Ovary (tissue), 3 donors: ENCODE results near the gene DRD4.

Experiments used
- EP300 ChIP-seq: sonication (generic); formaldehyde crosslinking; IDR thresholded peaks from one replicate; pipeline ENCODE4 v1.6.1; 2017; ENCODE audit warnings: antibody characterized with exemption
- TF ChIP-seq, protein P1 (sequence below), 3 donors: fragments of 450-650 bp in 2 of 3; fragments of 200-600 bp in 1 of 3; IDR thresholded peaks; one replicate each; pipeline versions ENCODE4 v1.5.1 to v1.8.0; 2016 to 2022; ENCODE audit warnings: antibody characterized with exemption in 3 of 3, mild to moderate bottlenecking in 1 of 3
- donor health status: DM: no; HTN: no; CAD: no.

- TF ChIP-seq, protein P1, sequence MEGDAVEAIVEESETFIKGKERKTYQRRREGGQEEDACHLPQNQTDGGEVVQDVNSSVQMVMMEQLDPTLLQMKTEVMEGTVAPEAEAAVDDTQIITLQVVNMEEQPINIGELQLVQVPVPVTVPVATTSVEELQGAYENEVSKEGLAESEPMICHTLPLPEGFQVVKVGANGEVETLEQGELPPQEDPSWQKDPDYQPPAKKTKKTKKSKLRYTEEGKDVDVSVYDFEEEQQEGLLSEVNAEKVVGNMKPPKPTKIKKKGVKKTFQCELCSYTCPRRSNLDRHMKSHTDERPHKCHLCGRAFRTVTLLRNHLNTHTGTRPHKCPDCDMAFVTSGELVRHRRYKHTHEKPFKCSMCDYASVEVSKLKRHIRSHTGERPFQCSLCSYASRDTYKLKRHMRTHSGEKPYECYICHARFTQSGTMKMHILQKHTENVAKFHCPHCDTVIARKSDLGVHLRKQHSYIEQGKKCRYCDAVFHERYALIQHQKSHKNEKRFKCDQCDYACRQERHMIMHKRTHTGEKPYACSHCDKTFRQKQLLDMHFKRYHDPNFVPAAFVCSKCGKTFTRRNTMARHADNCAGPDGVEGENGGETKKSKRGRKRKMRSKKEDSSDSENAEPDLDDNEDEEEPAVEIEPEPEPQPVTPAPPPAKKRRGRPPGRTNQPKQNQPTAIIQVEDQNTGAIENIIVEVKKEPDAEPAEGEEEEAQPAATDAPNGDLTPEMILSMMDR (IDR thresholded peaks at IDR 0.05), result no peak
- TF ChIP-seq EP300, result no peak
These were observed 13.4 kb downstream of the DRD4 start for GRCh38 chr11:650482-650881.
